Duodenal mucosa (tissue), 2 donors: ENCODE results near the gene DPY19L2.
"Not testable (repeated sequence)": the region's sequence is repeated elsewhere in the genome, so short reads cannot be mapped to it uniquely, and the experiment has no call there.

Experiments used
- H3K27ac ChIP-seq: one replicate; pipeline ENCODE4 v1.7.0; 2013; ENCODE audit warnings: low read depth, low read length
- H3K27me3 ChIP-seq, 2 donors: one replicate each; pipeline ENCODE4 v1.7.0; 2013; ENCODE audit warnings: low read length in 2 of 2, control low read depth in 1 of 2; ENCODE audit not compliant: insufficient read depth in 2 of 2, control insufficient read depth in 1 of 2
- H3K36me3 ChIP-seq, 2 donors: one replicate each; pipeline ENCODE4 v1.7.0; 2013; ENCODE audit warnings: low read length in 2 of 2, control low read depth in 1 of 2; ENCODE audit not compliant: insufficient read depth in 2 of 2, control insufficient read depth in 1 of 2
- H3K4me1 ChIP-seq, 2 donors: one replicate each; pipeline ENCODE4 v1.7.0; 2013; ENCODE audit warnings: low read length in 2 of 2, control low read depth in 1 of 2; ENCODE audit not compliant: insufficient read depth in 2 of 2, control insufficient read depth in 1 of 2
- H3K4me3 ChIP-seq, 2 donors: one replicate each; pipeline ENCODE4 v1.7.0; 2013; ENCODE audit warnings: low read length in 2 of 2, low read depth in 1 of 2
- H3K9ac ChIP-seq, 2 donors: one replicate each; pipeline ENCODE4 v1.7.0; 2013; ENCODE audit warnings: low read length in 2 of 2, low read depth in 1 of 2
- H3K9me3 ChIP-seq, 2 donors: one replicate each; pipeline ENCODE4 v1.7.0; 2013; ENCODE audit warnings: low read length in 2 of 2, control low read depth in 1 of 2; ENCODE audit not compliant: control insufficient read depth in 1 of 2

DPY19L2 gene

DNA sequence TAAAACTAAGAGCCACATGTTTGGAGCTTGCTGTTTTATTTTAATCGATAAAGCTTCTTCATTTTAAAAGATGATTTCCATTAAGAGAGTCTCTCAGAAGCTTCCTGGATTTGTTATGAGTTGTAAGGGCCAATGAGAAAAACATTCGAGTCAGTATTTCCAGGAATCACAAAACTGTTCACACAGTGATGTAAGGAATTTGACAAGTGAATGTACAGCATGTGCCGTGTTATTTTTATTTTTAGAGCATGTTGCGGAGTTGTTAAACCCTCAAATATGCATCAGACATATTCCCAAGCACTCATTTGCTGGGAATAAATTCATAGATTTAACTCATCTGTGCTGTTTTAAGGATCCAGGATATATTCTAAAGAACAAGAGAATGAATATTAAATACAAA lies 129.6 kb downstream of the DPY19L2 start:
- not testable (repeated sequence) for H3K9me3 ChIP-seq, H3K36me3 ChIP-seq, H3K4me3 ChIP-seq, H3K27me3 ChIP-seq, H3K27ac ChIP-seq, H3K9ac ChIP-seq, H3K4me1 ChIP-seq

DNA sequence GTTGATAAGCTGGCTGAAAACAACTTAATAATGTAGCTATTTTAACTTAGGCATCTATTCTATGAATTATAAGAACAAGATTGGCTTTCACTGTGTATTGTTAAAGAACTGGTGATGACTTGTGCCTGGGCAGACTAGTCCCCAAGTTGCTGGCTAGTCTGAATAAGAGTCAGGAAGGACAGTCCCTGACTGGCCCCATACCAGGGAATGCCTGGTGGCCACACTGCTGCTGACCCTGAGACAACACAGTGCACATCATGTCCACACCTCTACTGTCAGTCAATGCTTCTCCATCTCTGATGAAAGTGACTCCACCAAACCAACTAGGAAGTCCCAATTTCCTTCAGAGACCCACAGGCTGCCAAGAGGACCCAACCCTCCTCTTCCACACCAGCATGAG lies 130.5 kb downstream of the DPY19L2 start:
- H3K4me3 ChIP-seq, H3K9ac ChIP-seq, H3K27me3 ChIP-seq, H3K4me1 ChIP-seq, H3K27ac ChIP-seq, H3K9me3 ChIP-seq, H3K36me3 ChIP-seq: not testable (repeated sequence)

DNA sequence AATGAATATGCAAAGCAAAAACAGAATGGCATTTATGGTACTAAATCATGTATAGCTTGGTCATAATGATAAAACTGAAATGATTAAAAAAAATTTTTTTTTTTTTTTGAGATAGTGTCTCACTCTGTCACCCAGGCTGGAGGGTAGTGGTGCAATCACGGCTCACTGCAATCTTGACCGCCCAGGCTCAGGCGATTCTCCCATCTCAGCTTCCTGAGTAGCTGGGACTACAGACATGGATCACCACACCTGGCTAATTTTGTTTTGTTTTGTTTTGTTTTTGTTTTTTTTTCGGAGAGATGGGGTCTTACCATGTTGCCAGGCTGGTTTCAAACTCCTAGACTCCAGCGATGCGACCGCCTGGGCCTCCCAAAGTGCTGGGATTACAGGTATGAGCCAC lies 138.7 kb downstream of the DPY19L2 start:
- not testable (repeated sequence) for H3K36me3 ChIP-seq, H3K4me1 ChIP-seq, H3K27ac ChIP-seq, H3K27me3 ChIP-seq, H3K9ac ChIP-seq, H3K4me3 ChIP-seq, H3K9me3 ChIP-seq

DNA sequence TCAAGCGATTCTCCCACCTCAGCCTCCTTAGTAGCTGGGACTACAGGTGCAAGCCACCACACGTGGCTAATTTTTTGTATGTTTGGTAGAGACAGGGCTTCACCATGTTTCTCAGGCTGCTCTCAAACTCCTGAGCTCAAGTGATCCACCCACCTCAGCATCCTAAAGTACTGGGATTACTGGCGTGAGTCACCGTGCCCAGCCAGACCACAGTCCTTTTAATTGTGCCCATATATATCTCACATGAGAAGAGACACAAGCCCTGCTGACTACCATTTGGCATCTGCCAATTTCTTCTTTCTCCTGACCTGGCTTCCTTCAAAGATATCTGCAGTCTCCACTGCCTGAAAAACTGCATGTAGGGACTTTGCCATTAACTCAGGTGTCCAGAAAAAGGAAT lies 142.5 kb downstream of the DPY19L2 start:
- Histone ChIP-seq H3K9me3 (no peaks in the 10 kb centered on the region), H3K4me1 (no peaks in the 10 kb centered on the region), H3K27ac (no peak overlapping the region), H3K36me3 (no peaks in the 10 kb centered on the region), H3K27me3 (no peaks in the 10 kb centered on the region), H3K4me3 (no peak overlapping the region), H3K9ac (no peak overlapping the region)

DNA sequence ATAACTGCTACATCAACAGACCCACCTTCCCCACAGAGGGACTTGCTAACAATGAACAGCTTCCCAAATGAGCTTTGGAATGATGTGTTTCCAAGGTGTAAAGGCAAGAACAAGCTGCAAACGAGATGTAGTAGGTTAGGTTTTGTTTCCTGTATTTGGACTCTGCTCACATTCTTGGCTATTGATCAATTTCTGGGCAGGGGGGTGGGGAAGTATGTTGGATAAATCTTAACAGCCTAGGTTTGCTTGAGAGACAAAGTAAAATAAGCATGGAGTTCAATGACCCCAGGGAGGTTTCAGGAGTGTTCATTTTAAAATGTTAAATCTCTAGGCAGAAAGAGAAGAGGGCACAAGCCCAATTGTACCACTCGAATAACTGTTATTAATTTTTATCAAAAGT lies 146.6 kb downstream of the DPY19L2 start:
- no peaks in the 10 kb centered on the region for H3K9me3 ChIP-seq

More for the DNA sequence above, 146.6 kb downstream of the DPY19L2 start:
- no peaks in the 10 kb centered on the region for H3K36me3 ChIP-seq
- no peaks in the 10 kb centered on the region for H3K4me1 ChIP-seq
- H3K9ac ChIP-seq: no peak overlapping the region
- H3K27me3 ChIP-seq: no peaks in the 10 kb centered on the region
- no peak overlapping the region for H3K27ac ChIP-seq
- no peak overlapping the region for H3K4me3 ChIP-seq
